Neural progenitor cell (in vitro differentiated cells): ENCODE measurements around the gene PLEKHF1.

ENCODE experiments used
- CTCF ChIP-seq: fragments of 200-600 bp; sonication (generic); IDR thresholded peaks from 2 replicates; pipeline ENCODE4 v1.5.1; 2017; ENCODE audit warnings: antibody characterized with exemption, mild to moderate bottlenecking
- EZH2 ChIP-seq: fragments of 200-600 bp; sonication (generic); IDR thresholded peaks from 2 replicates; pipeline ENCODE4 v1.6.1; 2017; ENCODE audit warnings: antibody characterized with exemption, mild to moderate bottlenecking, moderate library complexity
- EZH2phosphoT487 ChIP-seq: fragments of 200-600 bp; sonication (generic); IDR thresholded peaks from 2 replicates; pipeline ENCODE4 v1.6.1; 2017; ENCODE audit warnings: antibody characterized with exemption

GRCh38 chr19:29702963-29703320 lies 37.7 kb downstream of the PLEKHF1 start:
- TF ChIP-seq CTCF (no peak), EZH2 (no peak), EZH2phosphoT487 (no peak)
